AG04450 (cell line): Measurements from ENCODE around the gene LRIG2. TPM values are rescaled to one million over a fixed set of nuclear protein-coding genes. Genes with fewer than 3 reads are reported as not detected.

Experiments used
- CTCF ChIA-PET: fragments of 300-600, 350-600 bp; formaldehyde crosslinking; extraction: SDS; loops from one replicate; lab custom pipeline; 2022; ENCODE audit warnings: antibody characterized with exemption, inconsistent platforms; lab: Charles Lee
- POLR2A ChIA-PET: fragments of 350-600 bp; formaldehyde crosslinking; extraction: SDS; loops from one replicate; lab custom pipeline; 2021; ENCODE audit warnings: antibody characterized with exemption, inconsistent platforms; lab: Yijun Ruan, JAX
- DNase-seq: peaks from one replicate; pipeline ENCODE4 v3.0.0-alpha.2; 2011; ENCODE audit warnings: low read depth, low spot score
- H3K27ac ChIP-seq: one replicate; pipeline ENCODE4 v1.5.1; 2012; ENCODE audit warnings: low read depth, low read length, control low read depth
- H3K27me3 ChIP-seq: one replicate; pipeline ENCODE4 v1.6.0; 2012; ENCODE audit warnings: low read length; ENCODE audit not compliant: control insufficient read depth, insufficient read depth
- H3K4me3 ChIP-seq: 2 replicates; pipeline ENCODE4 v1.5.1; 2011; ENCODE audit warnings: mild to moderate bottlenecking, low read depth, low read length, control low read depth
- H3K9me3 ChIP-seq: 2 replicates; pipeline ENCODE4 v1.5.1; 2012; ENCODE audit warnings: low read length; ENCODE audit not compliant: control insufficient read depth, insufficient read depth
- CTCF ChIP-seq: IDR thresholded peaks from 2 replicates; pipeline ENCODE4 v1.5.1; 2011; ENCODE audit warnings: low read depth, low read length, control low read depth, inconsistent platforms
- polyA plus RNA-seq: library from polyadenylated mRNA; depleted of rRNA; stranded (reverse); fragments of >200 nt; gene quantifications from 2 replicates; pipeline ENCODE4 v1.2.3, GENCODE V29; 2011

Gene LRIG2
- polyA plus RNA-seq, 1 experiment: 9.7 TPM

- POLR2A ChIA-PET: no interaction called here
- no peaks in the 10 kb centered on the region for H3K9me3 ChIP-seq
- no peak for TF ChIP-seq CTCF
- H3K4me3 ChIP-seq: no peak overlapping the region
- no peak for DNase-seq
- H3K27ac ChIP-seq: no peak overlapping the region
- no peaks in the 10 kb centered on the region for H3K27me3 ChIP-seq
- CTCF ChIA-PET: interaction anchor here (1.7 to 2.0 kb wide), 2 partner anchors 151 to 315 kb away, joined by 7 to 11 read pairs; no protein-coding TSS in a partner anchor
Observed at GRCh38 chr1:113031171-113031933, 41.6 kb upstream of the LRIG2 start.

GRCh38 chr1:113035086-113035485 lies 37.9 kb upstream of the LRIG2 start:
- TF ChIP-seq CTCF: no peak
- H3K9me3 ChIP-seq: no peaks in the 10 kb centered on the region
- ChIA-PET POLR2A (no interaction called here), CTCF (interaction anchor here (1.0 to 1.2 kb wide), 3 partner anchors 37 to 290 kb away, joined by 3 to 5 read pairs (median 3); partner anchors contain the start of gene LRIG2)
- no peak overlapping the region for H3K27ac ChIP-seq
- DNase-seq: no peak
- H3K4me3 ChIP-seq: no peak overlapping the region
- H3K27me3 ChIP-seq: no peaks in the 10 kb centered on the region

- Histone ChIP-seq H3K9me3 (no peaks in the 10 kb centered on the region), H3K4me3 (no peak overlapping the region), H3K27ac (no peak overlapping the region), H3K27me3 (no peaks in the 10 kb centered on the region)
- POLR2A ChIA-PET: no interaction called here
- TF ChIP-seq CTCF: no peak
- CTCF ChIA-PET: no interaction called here
- DNase-seq: no peak
Observed at GRCh38 chr1:113036639-113037321, 36.2 kb upstream of the LRIG2 start.

GRCh38 chr1:113040041-113040440 lies 33.0 kb upstream of the LRIG2 start:
- TF ChIP-seq CTCF: no peak
- ChIA-PET POLR2A (no interaction called here), CTCF (interaction anchor here (1.6 to 4.9 kb wide), 4 partner anchors 33 to 324 kb away, joined by 3 to 129 read pairs (median 42); partner anchors contain the start of genes LRIG2 and PPM1J)
- DNase-seq: no peak
- Histone ChIP-seq H3K4me3 (no peak overlapping the region), H3K9me3 (no peaks in the 10 kb centered on the region), H3K27ac (no peak overlapping the region), H3K27me3 (no peaks in the 10 kb centered on the region)
